Measurements from ENCODE around the gene KRTAP4-8. TPM values are rescaled to one million over a fixed set of nuclear protein-coding genes. Genes with fewer than 3 reads are reported as not detected.

Gene KRTAP4-8
- total and polyA plus RNA-seq, 2 donors from 2014 or later = not detected

Other genes with a start within 250 kb of the KRTAP4-8 start
Only the 30 nearest of the 38 such genes appear.
- not detected for gene KRT39, start 131.2 kb downstream of the KRTAP4-8 start, total RNA-seq
- not detected for gene KRT39, start 131.2 kb downstream of the KRTAP4-8 start, polyA plus RNA-seq (ENCODE audit: insufficient read depth, low read depth, low replicate concordance)
- gene KRT40, start 113.8 kb downstream of the KRTAP4-8 start, total RNA-seq = not detected
- gene KRT40, start 113.8 kb downstream of the KRTAP4-8 start, polyA plus RNA-seq (ENCODE audit: insufficient read depth, low read depth, low replicate concordance) = not detected
- not detected for gene KRTAP3-3, start 104.0 kb downstream of the KRTAP4-8 start, total RNA-seq
- not detected for gene KRTAP3-3, start 104.0 kb downstream of the KRTAP4-8 start, polyA plus RNA-seq (ENCODE audit: insufficient read depth, low read depth, low replicate concordance)
- not detected for gene KRTAP3-2, start 98.2 kb downstream of the KRTAP4-8 start, total RNA-seq
- gene KRTAP3-2, start 98.2 kb downstream of the KRTAP4-8 start, polyA plus RNA-seq (ENCODE audit: insufficient read depth, low read depth, low replicate concordance) = not detected
- not detected for gene KRTAP3-1, start 89.0 kb downstream of the KRTAP4-8 start, total RNA-seq
- not detected for gene KRTAP3-1, start 89.0 kb downstream of the KRTAP4-8 start, polyA plus RNA-seq (ENCODE audit: insufficient read depth, low read depth, low replicate concordance)
- not detected for gene KRTAP1-5, start 70.9 kb downstream of the KRTAP4-8 start, total RNA-seq
- not detected for gene KRTAP1-5, start 70.9 kb downstream of the KRTAP4-8 start, polyA plus RNA-seq (ENCODE audit: insufficient read depth, low read depth, low replicate concordance)
- not detected for gene KRTAP1-4, start 67.9 kb downstream of the KRTAP4-8 start, total RNA-seq
- gene KRTAP1-4, start 67.9 kb downstream of the KRTAP4-8 start, polyA plus RNA-seq (ENCODE audit: insufficient read depth, low read depth, low replicate concordance) = not detected
- gene KRTAP1-3, start 63.3 kb downstream of the KRTAP4-8 start, total RNA-seq = not detected
- gene KRTAP1-3, start 63.3 kb downstream of the KRTAP4-8 start, polyA plus RNA-seq (ENCODE audit: insufficient read depth, low read depth, low replicate concordance) = not detected
- not detected for gene KRTAP1-1, start 56.7 kb downstream of the KRTAP4-8 start, total RNA-seq
- not detected for gene KRTAP1-1, start 56.7 kb downstream of the KRTAP4-8 start, polyA plus RNA-seq (ENCODE audit: insufficient read depth, low read depth, low replicate concordance)
- gene KRTAP2-1, start 50.8 kb downstream of the KRTAP4-8 start, total RNA-seq = not detected
- gene KRTAP2-1, start 50.8 kb downstream of the KRTAP4-8 start, polyA plus RNA-seq (ENCODE audit: insufficient read depth, low read depth, low replicate concordance) = not detected
- gene KRTAP2-2, start 42.9 kb downstream of the KRTAP4-8 start, total RNA-seq = not detected
- gene KRTAP2-2, start 42.9 kb downstream of the KRTAP4-8 start, polyA plus RNA-seq (ENCODE audit: insufficient read depth, low read depth, low replicate concordance) = not detected
- gene KRTAP2-3, start 38.0 kb downstream of the KRTAP4-8 start, total RNA-seq = 0.28 TPM
- gene KRTAP2-3, start 38.0 kb downstream of the KRTAP4-8 start, polyA plus RNA-seq (ENCODE audit: insufficient read depth, low read depth, low replicate concordance) = not detected
- gene KRTAP2-4, start 32.3 kb downstream of the KRTAP4-8 start, total RNA-seq = not detected
- not detected for gene KRTAP2-4, start 32.3 kb downstream of the KRTAP4-8 start, polyA plus RNA-seq (ENCODE audit: insufficient read depth, low read depth, low replicate concordance)
- gene KRTAP4-7, start 14.0 kb downstream of the KRTAP4-8 start, total RNA-seq = not detected
- not detected for gene KRTAP4-7, start 14.0 kb downstream of the KRTAP4-8 start, polyA plus RNA-seq (ENCODE audit: insufficient read depth, low read depth, low replicate concordance)
- gene KRTAP4-16, start 4.1 kb upstream of the KRTAP4-8 start, total RNA-seq = not detected
- gene KRTAP4-16, start 4.1 kb upstream of the KRTAP4-8 start, polyA plus RNA-seq (ENCODE audit: insufficient read depth, low read depth, low replicate concordance) = not detected
- not detected for gene KRTAP4-9, start 7.2 kb upstream of the KRTAP4-8 start, total RNA-seq
- not detected for gene KRTAP4-9, start 7.2 kb upstream of the KRTAP4-8 start, polyA plus RNA-seq (ENCODE audit: insufficient read depth, low read depth, low replicate concordance)
- gene KRTAP4-11, start 20.2 kb upstream of the KRTAP4-8 start, total RNA-seq = not detected
- gene KRTAP4-11, start 20.2 kb upstream of the KRTAP4-8 start, polyA plus RNA-seq (ENCODE audit: insufficient read depth, low read depth, low replicate concordance) = not detected
- gene KRTAP4-12, start 26.0 kb upstream of the KRTAP4-8 start, total RNA-seq = not detected
- not detected for gene KRTAP4-12, start 26.0 kb upstream of the KRTAP4-8 start, polyA plus RNA-seq (ENCODE audit: insufficient read depth, low read depth, low replicate concordance)
- gene KRTAP4-6, start 42.4 kb upstream of the KRTAP4-8 start, total RNA-seq = not detected
- not detected for gene KRTAP4-6, start 42.4 kb upstream of the KRTAP4-8 start, polyA plus RNA-seq (ENCODE audit: insufficient read depth, low read depth, low replicate concordance)
- not detected for gene KRTAP4-5, start 51.7 kb upstream of the KRTAP4-8 start, total RNA-seq
- gene KRTAP4-5, start 51.7 kb upstream of the KRTAP4-8 start, polyA plus RNA-seq (ENCODE audit: insufficient read depth, low read depth, low replicate concordance) = not detected
- gene KRTAP4-4, start 62.6 kb upstream of the KRTAP4-8 start, total RNA-seq = not detected
- not detected for gene KRTAP4-4, start 62.6 kb upstream of the KRTAP4-8 start, polyA plus RNA-seq (ENCODE audit: insufficient read depth, low read depth, low replicate concordance)
- not detected for gene KRTAP4-3, start 70.1 kb upstream of the KRTAP4-8 start, total RNA-seq
- not detected for gene KRTAP4-3, start 70.1 kb upstream of the KRTAP4-8 start, polyA plus RNA-seq (ENCODE audit: insufficient read depth, low read depth, low replicate concordance)
- gene KRTAP4-2, start 80.1 kb upstream of the KRTAP4-8 start, total RNA-seq = not detected
- gene KRTAP4-2, start 80.1 kb upstream of the KRTAP4-8 start, polyA plus RNA-seq (ENCODE audit: insufficient read depth, low read depth, low replicate concordance) = not detected
- gene KRTAP4-1, start 86.8 kb upstream of the KRTAP4-8 start, total RNA-seq = not detected
- gene KRTAP4-1, start 86.8 kb upstream of the KRTAP4-8 start, polyA plus RNA-seq (ENCODE audit: insufficient read depth, low read depth, low replicate concordance) = not detected
- gene KRTAP9-1, start 91.7 kb upstream of the KRTAP4-8 start, total RNA-seq = not detected
- gene KRTAP9-1, start 91.7 kb upstream of the KRTAP4-8 start, polyA plus RNA-seq (ENCODE audit: insufficient read depth, low read depth, low replicate concordance) = not detected
- gene KRTAP9-2, start 128.5 kb upstream of the KRTAP4-8 start, total RNA-seq = not detected
- not detected for gene KRTAP9-2, start 128.5 kb upstream of the KRTAP4-8 start, polyA plus RNA-seq (ENCODE audit: insufficient read depth, low read depth, low replicate concordance)
- not detected for gene KRTAP9-3, start 134.3 kb upstream of the KRTAP4-8 start, total RNA-seq
- not detected for gene KRTAP9-3, start 134.3 kb upstream of the KRTAP4-8 start, polyA plus RNA-seq (ENCODE audit: insufficient read depth, low read depth, low replicate concordance)
- not detected for gene KRTAP9-8, start 139.9 kb upstream of the KRTAP4-8 start, total RNA-seq
- gene KRTAP9-8, start 139.9 kb upstream of the KRTAP4-8 start, polyA plus RNA-seq (ENCODE audit: insufficient read depth, low read depth, low replicate concordance) = not detected
- not detected for gene KRTAP9-4, start 151.5 kb upstream of the KRTAP4-8 start, total RNA-seq
- not detected for gene KRTAP9-4, start 151.5 kb upstream of the KRTAP4-8 start, polyA plus RNA-seq (ENCODE audit: insufficient read depth, low read depth, low replicate concordance)
- gene KRTAP9-9, start 157.2 kb upstream of the KRTAP4-8 start, total RNA-seq = not detected
- gene KRTAP9-9, start 157.2 kb upstream of the KRTAP4-8 start, polyA plus RNA-seq (ENCODE audit: insufficient read depth, low read depth, low replicate concordance) = not detected

Measured in kidney (tissue), 2 donors.